Breast epithelium (tissue), 4 donors: ENCODE data around the gene CCDC91. TPM values are rescaled to one million over a fixed set of nuclear protein-coding genes. Genes with fewer than 3 reads are reported as not detected.

Experiments used
- DNase-seq, 2 donors: peaks; one replicate each; pipeline ENCODE4 v3.0.0-alpha.2; 2019; ENCODE audit warnings: low spot score in 2 of 2
- H3K27ac ChIP-seq, 2 donors: fragments of 200-600 bp; sonication (generic) in 1 of 2; one replicate each; pipeline ENCODE4 v1.5.1; 2016 to 2019; ENCODE audit warnings: mild to moderate bottlenecking in 1 of 2
- H3K27me3 ChIP-seq, 2 donors: fragments of 200-600 bp; sonication (generic) in 1 of 2; one replicate each; pipeline versions ENCODE4 v1.5.1 to v1.6.0; 2017 to 2019; ENCODE audit warnings: control low read depth in 1 of 2, mild to moderate bottlenecking in 1 of 2
- H3K36me3 ChIP-seq: fragments of 200-600 bp; one replicate; pipeline ENCODE4 v1.5.1; 2019
- H3K4me1 ChIP-seq, 2 donors: fragments of 200-600 bp; sonication (generic); one replicate each; pipeline ENCODE4 v1.5.1; 2016 to 2019; ENCODE audit warnings: control low read depth in 1 of 2
- H3K4me3 ChIP-seq, 3 donors: fragments of 200-600 bp; sonication (generic); 1 replicate in 2 of 3; 2 replicates in 1 of 3; pipeline ENCODE4 v1.5.1; 2016 to 2019; ENCODE audit warnings: mild to moderate bottlenecking in 3 of 3, moderate library complexity in 2 of 3
- H3K9me3 ChIP-seq, 2 donors: fragments of 200-600 bp; sonication (generic) in 1 of 2; one replicate each; pipeline ENCODE4 v1.5.1; 2016 to 2019; ENCODE audit warnings: control low read depth in 1 of 2
- CTCF ChIP-seq, 3 donors: fragments of 450-650 bp; IDR thresholded peaks; one replicate each; pipeline ENCODE4 v1.5.1; 2016 to 2017; ENCODE audit warnings: antibody characterized with exemption in 3 of 3, mild to moderate bottlenecking in 3 of 3, moderate library complexity in 3 of 3
- POLR2A ChIP-seq: fragments of 450-650 bp; IDR thresholded peaks from one replicate; pipeline ENCODE4 v1.6.1; 2016; ENCODE audit warnings: antibody characterized with exemption, mild to moderate bottlenecking, moderate library complexity
- POLR2AphosphoS5 ChIP-seq, 3 donors: sonication (generic); formaldehyde crosslinking; IDR thresholded peaks; one replicate each; pipeline ENCODE4 v1.6.1; 2017; ENCODE audit warnings: antibody characterized with exemption in 3 of 3
- intact Hi-C: fragments of 100-400 bp; cut with DNase I; formaldehyde crosslinking; loops from one replicate; pipeline ENCODE4 v1.15.1; 2023; ENCODE audit warnings: low total_unique reads
- total RNA-seq, 3 donors: library from RNA; depleted of rRNA; stranded (reverse); fragments of >200 nt; gene quantifications; one replicate each; pipeline ENCODE4 v1.1.0, GENCODE V29; 2016

CCDC91 gene
- total RNA-seq, 3 donors from 2014 or later: 45.9 to 68.9 (median 48.8) TPM

- H3K36me3 ChIP-seq: no peaks in the 10 kb centered on the region
- no peaks in the 10 kb centered on the region for H3K27me3 ChIP-seq
- no peaks in the 10 kb centered on the region for H3K4me1 ChIP-seq
- intact Hi-C loops: no loop called here
- peak overlapping the region in 1 of 2 donors; percentile 26 for H3K27ac ChIP-seq
- H3K4me3 ChIP-seq: no peak overlapping the region
- no peak for DNase-seq
- no peaks in the 10 kb centered on the region for H3K9me3 ChIP-seq
- TF ChIP-seq POLR2A (no peak), POLR2AphosphoS5 (IDR thresholded peaks at IDR 0.05) (no peak), CTCF (IDR thresholded peaks at IDR 0.05) (no peak)
These were observed 41.0 kb downstream of the CCDC91 start for GRCh38 chr12:28231248-28231647.

- Histone ChIP-seq H3K4me1 (no peaks in the 10 kb centered on the region), H3K4me3 (no peak overlapping the region), H3K27me3 (no peaks in the 10 kb centered on the region), H3K9me3 (no peaks in the 10 kb centered on the region), H3K27ac (no peak overlapping the region), H3K36me3 (no peaks in the 10 kb centered on the region)
- intact Hi-C loops: no loop called here
- no peak for TF ChIP-seq POLR2A
- no peak for DNase-seq
These were observed 42.1 kb downstream of the CCDC91 start for GRCh38 chr12:28232211-28232928.

- no peaks in the 10 kb centered on the region for H3K9me3 ChIP-seq
- no peaks in the 10 kb centered on the region for H3K4me1 ChIP-seq
- no peaks in the 10 kb centered on the region for H3K27me3 ChIP-seq
- no peaks in the 10 kb centered on the region for H3K36me3 ChIP-seq
- H3K27ac ChIP-seq: no peak overlapping the region
- H3K4me3 ChIP-seq: no peak overlapping the region
- TF ChIP-seq POLR2AphosphoS5 (IDR thresholded peaks at IDR 0.05) (no peak), CTCF (IDR thresholded peaks at IDR 0.05) (no peak)
- intact Hi-C loops: no loop called here
- no peak for DNase-seq
These were observed 44.2 kb downstream of the CCDC91 start for GRCh38 chr12:28234444-28234843.

GRCh38 chr12:28235015-28235414 lies 44.8 kb downstream of the CCDC91 start:
- Histone ChIP-seq H3K27ac (no peak overlapping the region), H3K36me3 (no peaks in the 10 kb centered on the region), H3K9me3 (no peaks in the 10 kb centered on the region), H3K4me3 (no peak overlapping the region), H3K27me3 (no peaks in the 10 kb centered on the region), H3K4me1 (no peaks in the 10 kb centered on the region)
- no peak for TF ChIP-seq CTCF (IDR thresholded peaks at IDR 0.05)
- TF ChIP-seq POLR2AphosphoS5 (IDR thresholded peaks at IDR 0.05): no peak
- TF ChIP-seq POLR2A: no peak
- intact Hi-C loops: no loop called here
- no peak for DNase-seq

GRCh38 chr12:28235985-28236384 lies 45.7 kb downstream of the CCDC91 start:
- no peak overlapping the region for H3K4me3 ChIP-seq
- TF ChIP-seq POLR2A (no peak), POLR2AphosphoS5 (IDR thresholded peaks at IDR 0.05) (no peak), CTCF (IDR thresholded peaks at IDR 0.05) (no peak)
- intact Hi-C loops: no loop called here
- H3K9me3 ChIP-seq: no peaks in the 10 kb centered on the region
- H3K36me3 ChIP-seq: no peaks in the 10 kb centered on the region
- no peaks in the 10 kb centered on the region for H3K4me1 ChIP-seq
- DNase-seq: no peak
- no peaks in the 10 kb centered on the region for H3K27me3 ChIP-seq
- no peak overlapping the region for H3K27ac ChIP-seq
